Colonic mucosa (tissue), 4 donors: ENCODE results near the gene NTMT2. TPM values are rescaled to one million over a fixed set of nuclear protein-coding genes. Genes with fewer than 3 reads are reported as not detected.

Source experiments
- DNase-seq: peaks from one replicate; pipeline ENCODE4 v3.0.0-alpha.2; 2020
- H3K27ac ChIP-seq: fragments of 200-600 bp; one replicate; pipeline ENCODE4 v1.8.0; 2021
- H3K27me3 ChIP-seq: fragments of 200-600 bp; one replicate; pipeline ENCODE4 v1.8.0; 2021
- H3K36me3 ChIP-seq: fragments of 200-600 bp; one replicate; pipeline ENCODE4 v1.8.0; 2021
- H3K4me1 ChIP-seq: fragments of 200-600 bp; one replicate; pipeline ENCODE4 v1.8.0; 2021; ENCODE audit warnings: mild to moderate bottlenecking
- H3K4me3 ChIP-seq: fragments of 200-600 bp; one replicate; pipeline ENCODE4 v1.8.0; 2021
- H3K9ac ChIP-seq, 2 donors: one replicate each; pipeline ENCODE4 v1.7.0; 2013; ENCODE audit warnings: control low read depth in 2 of 2, low read depth in 2 of 2, low read length in 2 of 2
- H3K9me3 ChIP-seq: fragments of 200-600 bp; one replicate; pipeline ENCODE4 v1.8.0; 2021
- intact Hi-C: fragments of 100-400 bp; cut with DNase I; formaldehyde crosslinking; loops from one replicate; pipeline ENCODE4 v1.14.1; 2022
- total RNA-seq, 2 donors: library from RNA; stranded (reverse); fragmentation: NEBNext Ultra II Directional in 1 of 2; extraction: Animal tissue kit (Norgen Biotek cat#: 25700) in 1 of 2; gene quantifications; one replicate each; pipeline ENCODE4 v1.2.1, GENCODE V29; 2021
- TF ChIP-seq, protein P1 (sequence below): fragments of 200-600 bp; IDR thresholded peaks from one replicate; pipeline ENCODE4 v1.8.0; 2022; ENCODE audit warnings: antibody characterized with exemption, mild to moderate bottlenecking
- donor health status: healthy.
- donor health status: DM: no; HTN: no; CAD: no.
- donor health status: DM: no; HTN: no; CAD: no.

The NTMT2 gene
- total RNA-seq, 2 donors from 2014 or later, result not detected

DNA sequence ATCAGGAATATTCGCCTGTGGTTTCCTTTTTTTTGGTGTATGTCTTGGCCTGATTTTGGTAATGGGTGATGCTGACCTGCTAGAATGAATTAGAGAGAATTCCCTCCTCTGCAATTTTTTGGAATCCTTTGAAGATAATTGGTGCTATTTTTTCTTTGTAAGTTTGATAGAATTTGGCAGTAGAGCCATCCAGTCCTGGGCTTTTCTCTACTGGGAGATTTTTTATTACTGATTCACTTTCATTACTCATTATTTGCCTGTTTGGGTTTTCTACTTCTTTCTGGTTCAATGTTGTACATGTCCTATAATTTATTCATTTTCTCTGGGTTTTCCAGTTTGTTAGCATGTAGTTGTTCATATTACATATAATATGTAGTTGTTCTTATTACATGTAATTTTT, 48.7 kb downstream of the NTMT2 start:
- intact Hi-C loops, result no loop called here
- TF ChIP-seq, protein P1, sequence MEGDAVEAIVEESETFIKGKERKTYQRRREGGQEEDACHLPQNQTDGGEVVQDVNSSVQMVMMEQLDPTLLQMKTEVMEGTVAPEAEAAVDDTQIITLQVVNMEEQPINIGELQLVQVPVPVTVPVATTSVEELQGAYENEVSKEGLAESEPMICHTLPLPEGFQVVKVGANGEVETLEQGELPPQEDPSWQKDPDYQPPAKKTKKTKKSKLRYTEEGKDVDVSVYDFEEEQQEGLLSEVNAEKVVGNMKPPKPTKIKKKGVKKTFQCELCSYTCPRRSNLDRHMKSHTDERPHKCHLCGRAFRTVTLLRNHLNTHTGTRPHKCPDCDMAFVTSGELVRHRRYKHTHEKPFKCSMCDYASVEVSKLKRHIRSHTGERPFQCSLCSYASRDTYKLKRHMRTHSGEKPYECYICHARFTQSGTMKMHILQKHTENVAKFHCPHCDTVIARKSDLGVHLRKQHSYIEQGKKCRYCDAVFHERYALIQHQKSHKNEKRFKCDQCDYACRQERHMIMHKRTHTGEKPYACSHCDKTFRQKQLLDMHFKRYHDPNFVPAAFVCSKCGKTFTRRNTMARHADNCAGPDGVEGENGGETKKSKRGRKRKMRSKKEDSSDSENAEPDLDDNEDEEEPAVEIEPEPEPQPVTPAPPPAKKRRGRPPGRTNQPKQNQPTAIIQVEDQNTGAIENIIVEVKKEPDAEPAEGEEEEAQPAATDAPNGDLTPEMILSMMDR, result no peak

DNA sequence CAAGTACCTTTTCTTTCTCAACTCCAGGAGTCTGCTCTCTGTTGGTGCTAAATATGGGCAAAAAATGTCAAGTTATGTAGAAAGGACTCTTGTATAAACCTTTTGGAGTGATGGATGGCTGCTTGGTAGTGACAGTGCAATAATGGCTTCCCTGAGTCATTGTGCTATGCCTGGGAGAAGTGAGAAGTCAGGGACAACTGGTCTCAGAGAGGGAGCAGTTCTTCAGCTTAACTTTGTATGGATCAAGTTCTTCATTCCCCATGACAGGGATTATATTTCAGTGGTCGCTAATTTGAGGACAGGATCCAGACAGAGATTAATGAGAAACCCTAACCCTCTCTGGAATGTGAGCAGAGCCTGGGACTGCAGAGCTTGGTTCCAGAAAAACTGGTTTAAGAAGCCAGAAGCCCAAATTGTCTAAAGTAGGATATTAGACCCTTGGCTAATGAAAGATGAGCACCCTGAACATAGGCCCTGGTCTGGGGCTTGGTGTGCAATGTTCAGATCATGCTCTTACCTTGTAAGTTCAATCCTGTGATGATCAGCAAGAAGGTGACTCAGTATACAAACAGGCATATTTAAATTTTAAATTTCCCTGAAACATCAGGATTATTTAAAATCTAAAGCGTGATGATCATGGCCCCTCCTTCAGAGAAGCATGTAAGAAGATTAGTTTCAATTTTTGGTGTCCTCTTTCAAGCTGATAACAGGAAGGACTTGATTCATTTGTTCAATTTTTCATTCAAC, 50.9 kb downstream of the NTMT2 start:
- H3K27me3 ChIP-seq, result no peaks in the 10 kb centered on the region
- H3K4me3 ChIP-seq, result no peak overlapping the region
- no peaks in the 10 kb centered on the region for H3K9me3 ChIP-seq
- no peak for DNase-seq
- H3K27ac ChIP-seq, result no peak overlapping the region
- TF ChIP-seq, protein P1, result no peak
- no peaks in the 10 kb centered on the region for H3K36me3 ChIP-seq
- no peak overlapping the region for H3K9ac ChIP-seq
- H3K4me1 ChIP-seq, result no peaks in the 10 kb centered on the region
- intact Hi-C loops, result no loop called here

More for the DNA sequence above, 48.7 kb downstream of the NTMT2 start:
- Histone ChIP-seq H3K27me3 (no peaks in the 10 kb centered on the region), H3K27ac (no peak overlapping the region), H3K36me3 (no peaks in the 10 kb centered on the region), H3K4me1 (no peaks in the 10 kb centered on the region), H3K9me3 (no peaks in the 10 kb centered on the region), H3K9ac (no peak overlapping the region), H3K4me3 (no peak overlapping the region)
- no peak for DNase-seq

DNA sequence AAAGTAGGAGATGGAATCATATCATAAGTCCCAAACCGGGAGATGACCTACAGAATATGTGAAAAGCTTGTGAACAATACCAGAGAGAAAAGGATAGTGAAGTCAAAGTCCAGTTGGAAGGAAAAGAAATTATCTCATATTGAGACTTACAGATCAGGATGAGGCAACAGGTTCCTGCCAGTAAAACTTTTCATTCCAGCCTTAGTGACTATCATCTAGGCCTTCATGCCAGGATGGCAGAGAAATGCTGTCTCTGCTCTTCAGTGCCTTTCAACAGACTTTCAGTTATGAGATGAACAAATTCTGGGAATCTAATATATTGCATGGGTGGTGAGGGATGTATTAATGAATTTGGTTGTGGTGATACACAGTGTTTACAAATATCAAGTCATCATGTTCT, 52.3 kb downstream of the NTMT2 start:
- TF ChIP-seq, protein P1, result no peak
- Histone ChIP-seq H3K4me1 (no peaks in the 10 kb centered on the region), H3K27ac (no peak overlapping the region), H3K36me3 (no peaks in the 10 kb centered on the region), H3K9me3 (no peaks in the 10 kb centered on the region), H3K9ac (no peak overlapping the region), H3K27me3 (no peaks in the 10 kb centered on the region), H3K4me3 (no peak overlapping the region)
- intact Hi-C loops, result no loop called here
- DNase-seq, result no peak

DNA sequence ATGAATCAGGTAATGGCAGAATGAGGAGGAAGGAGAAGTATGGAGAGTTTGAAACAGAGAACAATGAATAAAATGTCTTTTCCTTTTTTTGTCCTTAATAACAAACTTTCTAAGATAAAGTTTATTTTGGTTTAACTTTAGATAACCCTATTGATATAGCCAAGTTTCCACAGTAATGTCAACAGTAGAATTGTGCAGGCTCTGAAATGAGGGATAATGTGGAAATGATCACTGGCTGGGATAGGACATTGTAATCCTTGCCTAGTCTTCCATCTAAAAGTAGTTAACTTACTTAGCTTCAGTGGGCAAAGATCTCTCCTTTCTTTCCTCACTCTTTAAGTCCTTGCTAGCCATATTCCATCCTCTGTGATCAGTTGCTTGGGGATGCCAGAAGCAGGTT, 52.8 kb downstream of the NTMT2 start:
- H3K9ac ChIP-seq, result no peak overlapping the region
- H3K27ac ChIP-seq, result no peak overlapping the region
- H3K4me1 ChIP-seq, result no peaks in the 10 kb centered on the region
- no peaks in the 10 kb centered on the region for H3K9me3 ChIP-seq
- no peak overlapping the region for H3K4me3 ChIP-seq
- DNase-seq, result no peak
- no peaks in the 10 kb centered on the region for H3K36me3 ChIP-seq
- no peaks in the 10 kb centered on the region for H3K27me3 ChIP-seq
- intact Hi-C loops, result no loop called here
- TF ChIP-seq, protein P1, result no peak

DNA sequence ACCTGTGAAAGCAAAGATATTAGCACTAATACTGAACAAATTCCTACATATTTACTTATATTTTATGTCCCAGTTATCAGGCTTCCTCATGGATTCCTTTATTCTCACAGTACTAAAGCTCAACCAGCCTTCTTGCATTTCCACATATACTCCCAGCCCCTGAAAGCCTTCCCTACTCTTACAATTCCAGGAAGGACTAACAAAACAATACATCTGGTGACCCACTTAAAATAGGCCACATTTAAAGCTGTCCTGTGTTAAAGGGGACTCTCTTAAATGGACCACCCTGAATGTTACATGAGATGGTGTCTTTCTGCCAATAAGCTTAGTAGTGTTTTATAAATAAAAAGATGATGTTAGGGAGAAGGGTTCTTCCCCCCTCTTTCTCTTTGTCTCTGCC, 54.4 kb downstream of the NTMT2 start:
- no peak overlapping the region for H3K27ac ChIP-seq
- no peaks in the 10 kb centered on the region for H3K36me3 ChIP-seq
- no peaks in the 10 kb centered on the region for H3K4me1 ChIP-seq
- H3K27me3 ChIP-seq, result no peaks in the 10 kb centered on the region
- DNase-seq, result no peak
- TF ChIP-seq, protein P1, result no peak
- H3K9me3 ChIP-seq, result no peaks in the 10 kb centered on the region
- no peak overlapping the region for H3K9ac ChIP-seq
- intact Hi-C loops, result no loop called here
- no peak overlapping the region for H3K4me3 ChIP-seq
